GM21515 (cell line): ENCODE results near the gene IDNK.

ENCODE experiments used
- ATAC-seq: cut with Tn5 transposase; IDR thresholded peaks from one replicate; pipeline ENCODE4 v1.9.1; 2021; ENCODE audit not compliant: unreplicated experiment

The IDNK gene

DNA sequence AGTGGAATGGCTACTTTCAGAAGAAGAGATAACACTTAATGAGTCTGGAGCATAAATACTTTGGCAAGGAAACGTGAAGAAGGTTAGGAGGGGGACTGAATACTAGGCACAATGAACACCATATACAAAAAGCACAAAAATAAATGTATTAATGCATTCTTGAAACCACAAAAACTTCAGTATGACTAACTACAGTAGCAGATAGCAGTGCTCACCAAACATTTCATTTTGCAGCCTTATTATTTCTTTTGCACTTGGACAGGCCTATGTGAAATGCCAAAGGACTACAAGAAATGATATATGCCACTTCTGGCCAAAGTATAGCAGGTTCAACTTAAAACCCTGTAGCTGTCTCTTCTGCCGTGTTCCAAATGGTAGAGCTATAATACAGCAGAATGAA, 58.5 kb downstream of the IDNK start:
- no peak for ATAC-seq

DNA sequence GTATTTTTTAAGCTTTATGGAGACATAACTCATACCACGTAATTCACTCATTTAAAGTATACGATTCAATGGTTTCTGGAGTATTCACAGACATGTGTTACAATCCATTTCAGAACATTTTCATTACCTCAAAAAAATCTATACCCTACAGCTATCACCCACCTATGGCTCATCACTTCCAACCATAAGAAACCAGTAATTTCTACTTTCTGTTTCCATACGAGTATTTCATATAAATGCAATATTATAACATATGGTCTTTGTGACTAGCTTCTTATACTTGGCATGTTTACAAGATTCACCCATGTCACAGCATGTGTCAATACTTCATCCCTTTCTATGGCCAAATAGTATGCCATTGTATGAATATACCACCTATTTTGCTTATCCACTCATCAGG, 66.0 kb downstream of the IDNK start:
- no peak for ATAC-seq

DNA sequence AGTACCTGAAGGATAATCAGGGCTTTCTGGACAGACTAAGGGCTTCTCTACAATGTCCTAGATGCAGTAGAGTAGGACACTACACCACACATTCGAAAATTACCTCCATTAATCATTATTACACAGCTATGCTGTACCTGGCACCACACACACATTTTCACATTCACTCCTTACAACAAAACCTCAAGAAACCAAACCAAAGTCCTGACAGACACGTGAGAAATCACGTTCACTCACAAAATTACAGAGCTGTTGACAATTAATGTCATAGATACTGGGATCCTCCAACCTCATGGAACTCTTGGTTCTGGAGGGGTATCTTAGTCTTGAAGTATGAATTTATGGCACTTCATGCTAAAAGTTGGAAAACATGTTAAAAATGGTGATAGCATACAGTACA, 68.5 kb downstream of the IDNK start:
- no peak for ATAC-seq
